Fibroblast of mammary gland (primary cell): ENCODE results near the gene PDP2.
"Not testable (repeated sequence)": the region's sequence is repeated elsewhere in the genome, so short reads cannot be mapped to it uniquely, and the experiment has no call there.

Source experiments
- DNase-seq: peaks from one replicate; pipeline ENCODE4 v3.0.0-alpha.2; 2010; ENCODE audit warnings: low read depth
- H3K4me3 ChIP-seq: 2 replicates; pipeline ENCODE4 v1.5.1; 2011; ENCODE audit warnings: low read depth, mild to moderate bottlenecking, low read length, moderate library complexity; ENCODE audit not compliant: control insufficient read depth
- TF ChIP-seq, protein P1 (sequence below): conservative IDR thresholded peaks from 2 replicates; pipeline ENCODE4 v1.5.1; 2011; ENCODE audit warnings: low read depth, low read length, inconsistent platforms; ENCODE audit not compliant: control insufficient read depth, insufficient read depth

The PDP2 gene

DNA sequence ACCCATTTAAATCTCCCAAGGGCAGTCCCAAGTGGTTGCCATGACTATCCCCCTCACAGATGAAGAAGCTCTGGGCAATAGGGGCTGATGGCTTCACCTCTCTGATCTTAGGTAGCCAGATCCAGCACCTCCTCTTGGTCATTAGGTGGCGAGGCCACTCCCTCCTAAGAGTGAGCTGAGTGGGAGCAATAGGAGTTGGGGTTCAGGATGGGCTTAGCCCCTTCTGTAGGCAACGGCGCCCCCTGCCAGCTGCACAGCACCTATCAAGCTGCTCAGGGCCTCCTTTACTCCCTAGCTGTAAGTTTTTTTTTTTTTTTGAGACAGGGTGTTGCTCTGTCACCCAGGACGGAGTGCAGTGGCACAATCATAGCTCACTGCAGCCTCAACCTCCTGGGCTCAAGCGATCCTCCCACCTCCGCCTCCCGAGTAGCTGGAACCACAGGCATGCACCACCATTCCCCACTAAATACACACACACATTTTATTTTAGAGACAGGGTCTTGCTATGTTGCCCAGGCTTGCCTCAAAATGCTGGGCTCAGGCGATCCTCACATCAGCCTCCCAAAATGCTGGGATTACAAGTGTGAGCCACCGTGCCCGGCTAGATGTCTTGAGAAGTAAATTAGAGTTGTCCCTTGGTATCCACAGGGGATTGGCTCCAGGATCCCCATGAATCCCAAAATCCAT lies 48.5 kb downstream of the PDP2 start:
- DNase-seq = peak; percentile 33
- TF ChIP-seq, protein P1, sequence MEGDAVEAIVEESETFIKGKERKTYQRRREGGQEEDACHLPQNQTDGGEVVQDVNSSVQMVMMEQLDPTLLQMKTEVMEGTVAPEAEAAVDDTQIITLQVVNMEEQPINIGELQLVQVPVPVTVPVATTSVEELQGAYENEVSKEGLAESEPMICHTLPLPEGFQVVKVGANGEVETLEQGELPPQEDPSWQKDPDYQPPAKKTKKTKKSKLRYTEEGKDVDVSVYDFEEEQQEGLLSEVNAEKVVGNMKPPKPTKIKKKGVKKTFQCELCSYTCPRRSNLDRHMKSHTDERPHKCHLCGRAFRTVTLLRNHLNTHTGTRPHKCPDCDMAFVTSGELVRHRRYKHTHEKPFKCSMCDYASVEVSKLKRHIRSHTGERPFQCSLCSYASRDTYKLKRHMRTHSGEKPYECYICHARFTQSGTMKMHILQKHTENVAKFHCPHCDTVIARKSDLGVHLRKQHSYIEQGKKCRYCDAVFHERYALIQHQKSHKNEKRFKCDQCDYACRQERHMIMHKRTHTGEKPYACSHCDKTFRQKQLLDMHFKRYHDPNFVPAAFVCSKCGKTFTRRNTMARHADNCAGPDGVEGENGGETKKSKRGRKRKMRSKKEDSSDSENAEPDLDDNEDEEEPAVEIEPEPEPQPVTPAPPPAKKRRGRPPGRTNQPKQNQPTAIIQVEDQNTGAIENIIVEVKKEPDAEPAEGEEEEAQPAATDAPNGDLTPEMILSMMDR = peak; percentile 39
- no peak overlapping the region for H3K4me3 ChIP-seq

DNA sequence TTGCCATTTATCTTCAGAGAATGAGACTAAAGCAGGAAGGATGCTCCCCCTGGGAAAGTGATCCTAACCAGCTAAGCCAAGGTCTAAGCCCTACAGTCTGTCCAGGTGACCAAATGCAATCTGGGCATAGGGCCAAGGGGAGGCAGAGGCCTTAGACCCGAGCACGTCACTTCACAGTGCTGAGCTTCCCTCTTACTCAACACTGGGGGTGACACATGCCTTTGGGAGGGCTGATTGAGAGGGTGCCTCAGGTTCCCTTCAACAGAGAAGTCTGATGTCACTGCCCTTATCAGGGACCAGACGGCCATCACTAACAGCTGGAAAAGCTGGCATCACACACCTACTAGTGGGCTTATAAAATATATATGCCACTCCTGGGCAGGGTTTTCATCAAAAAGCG lies 49.9 kb downstream of the PDP2 start:
- DNase-seq = peak; percentile 82
- TF ChIP-seq, protein P1 = no peak
- no peak overlapping the region for H3K4me3 ChIP-seq

DNA sequence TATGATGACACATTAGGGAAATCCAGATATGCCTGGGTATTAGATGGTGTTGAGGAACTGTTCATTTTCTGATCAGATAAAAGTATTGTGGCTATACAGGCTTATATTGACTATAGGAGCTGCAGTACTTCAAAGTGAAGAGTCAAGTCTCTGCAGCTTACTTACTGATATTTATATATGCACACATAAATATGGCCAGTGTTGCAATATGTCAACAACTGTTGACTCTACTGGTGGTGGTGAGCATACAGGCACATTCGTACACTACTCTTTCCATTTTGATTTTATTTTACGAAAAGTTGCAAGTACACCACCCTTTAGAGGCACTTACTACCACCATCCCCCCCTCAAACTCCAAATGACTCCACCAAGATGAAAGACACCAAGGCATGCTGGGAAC lies 51.4 kb downstream of the PDP2 start:
- H3K4me3 ChIP-seq = no peak overlapping the region
- no peak for DNase-seq
- TF ChIP-seq, protein P1 = no peak

DNA sequence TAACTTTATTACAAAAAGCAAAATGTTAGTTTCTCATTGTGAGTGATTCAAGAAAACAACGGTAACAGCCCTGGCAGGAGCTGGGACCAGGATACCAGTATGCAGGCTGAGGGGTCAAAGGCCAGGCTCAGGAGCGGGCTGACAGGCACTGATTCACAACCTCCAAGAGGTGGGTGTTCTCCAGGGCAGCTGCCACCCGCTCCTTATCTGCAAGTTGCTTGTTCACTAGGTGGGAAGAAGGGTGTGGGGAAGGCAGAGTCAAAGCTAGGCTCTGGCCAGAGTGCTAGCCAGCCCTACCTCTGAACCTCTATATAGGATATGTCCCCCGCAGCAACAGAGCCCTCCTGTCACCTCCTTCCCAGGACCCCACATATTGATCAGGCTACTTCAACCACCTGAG lies 51.8 kb downstream of the PDP2 start:
- H3K4me3 ChIP-seq = no peak overlapping the region
- DNase-seq = no peak
- TF ChIP-seq, protein P1 = no peak

DNA sequence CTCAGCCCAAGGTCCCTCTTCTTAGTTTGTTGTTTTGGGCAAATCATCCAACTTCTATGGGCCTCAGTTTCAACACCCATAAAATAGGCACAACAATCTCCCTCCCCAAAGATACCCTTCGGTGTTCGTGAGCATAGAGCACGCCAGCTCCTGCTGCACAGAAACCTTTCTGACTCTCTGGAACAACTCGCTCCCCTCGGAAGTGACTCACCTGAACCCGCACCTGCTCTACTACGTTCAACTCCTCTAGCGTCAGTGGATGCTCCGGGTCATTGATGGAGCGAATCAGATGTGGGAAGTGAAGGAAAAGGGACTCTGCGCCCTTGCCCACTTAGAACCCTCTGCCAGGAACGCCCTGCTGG lies 53.4 kb downstream of the PDP2 start:
- H3K4me3 ChIP-seq = peak overlapping the region; percentile 96
- TF ChIP-seq, protein P1 = no peak
- DNase-seq = peak; percentile 14

DNA sequence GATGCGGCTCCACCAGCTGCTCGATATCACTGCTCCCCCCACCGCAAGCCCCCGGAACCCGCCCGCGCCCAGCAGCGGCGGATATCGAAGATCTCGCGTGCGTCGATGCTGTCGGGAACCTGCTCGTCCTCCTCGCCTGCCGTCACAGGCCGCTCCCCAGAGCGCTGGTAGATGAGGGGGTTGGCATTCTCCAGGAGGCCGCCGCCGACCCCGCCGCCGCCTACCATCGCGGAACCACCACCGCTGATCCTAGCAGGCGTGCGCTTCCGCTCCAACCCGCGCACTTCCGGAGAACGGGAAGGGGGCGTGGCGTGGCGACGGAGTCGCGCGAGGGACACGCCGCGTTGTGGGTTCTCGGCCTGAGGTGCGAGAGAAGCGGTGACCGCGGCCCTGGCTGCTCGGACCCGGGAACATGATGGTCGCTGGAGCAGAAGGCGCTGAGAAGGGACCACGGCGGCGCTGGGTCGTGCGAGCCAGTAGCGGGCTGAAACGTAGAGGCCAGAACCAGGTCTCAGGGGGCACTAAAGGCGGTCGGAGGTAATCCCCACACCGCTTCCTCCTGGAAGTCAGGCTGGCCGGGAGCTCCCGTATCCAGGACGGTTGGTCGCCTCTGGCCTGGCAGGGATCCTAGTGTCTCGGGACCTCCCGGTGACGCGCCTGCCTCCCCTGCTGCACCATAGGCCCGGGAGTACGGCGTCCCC lies 54.0 kb downstream of the PDP2 start, which contains the start of gene CIAO2B:
Gene CIAO2B, minus strand, starts transcription at position 265 of the 701 bp plus-strand sequence. Its CDS starts 38 bp downstream, at position 227.
- TF ChIP-seq, protein P1 = no peak
- peak within 1 kb of the TSS; percentile 96 for H3K4me3 ChIP-seq
- DNase-seq = peak; percentile 78

DNA sequence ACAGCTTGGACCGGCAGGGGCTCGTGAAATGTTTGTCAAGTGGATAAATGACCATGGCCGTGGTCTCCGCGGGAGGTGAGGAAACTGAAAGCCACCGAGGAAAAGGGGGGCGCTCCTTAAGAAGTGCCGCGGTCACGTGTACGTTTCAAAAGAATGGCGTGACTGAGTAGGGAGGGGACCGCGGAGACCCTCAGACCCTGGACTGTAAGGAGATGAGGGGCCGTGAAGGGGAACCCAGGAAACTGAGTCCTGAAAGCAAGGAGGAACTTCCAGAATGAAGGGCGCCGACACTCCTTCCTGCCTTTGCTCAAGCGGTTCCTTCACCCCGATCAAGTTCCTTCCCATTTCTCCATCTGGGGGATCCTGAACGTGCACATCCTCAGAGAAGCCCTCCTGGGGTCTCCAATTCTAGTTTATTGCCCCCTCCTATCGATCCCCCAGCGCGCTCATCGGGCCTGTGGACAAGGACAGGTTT lies 54.6 kb downstream of the PDP2 start:
- H3K4me3 ChIP-seq = peak overlapping the region; percentile 96
- not testable (repeated sequence) for DNase-seq
